Neural cell (in vitro differentiated cells): Measurements from ENCODE around the gene TICAM2.

Experiments
- CTCF ChIP-seq: fragments of 450-650 bp; IDR thresholded peaks from 2 replicates; pipeline ENCODE4 v1.5.1; 2014; ENCODE audit warnings: antibody characterized with exemption, mild to moderate bottlenecking, moderate library complexity; ENCODE audit not compliant: poor library complexity, severe bottlenecking
- RAD21 ChIP-seq: fragments of 450-650 bp; conservative IDR thresholded peaks from 2 replicates; pipeline ENCODE4 v1.6.1; 2014; ENCODE audit warnings: antibody characterized with exemption, mild to moderate bottlenecking, moderate library complexity

GRCh38 chr5:115577741-115578140 lies 24.5 kb downstream of the TICAM2 start:
- TF ChIP-seq CTCF (no peak), RAD21 (no peak)
